Measurements from ENCODE around the gene APLP1. TPM values are rescaled to one million over a fixed set of nuclear protein-coding genes. Genes with fewer than 3 reads are reported as not detected.

Gene APLP1
- polyA plus RNA-seq, 1 experiment, result 11.4 TPM

DNA sequence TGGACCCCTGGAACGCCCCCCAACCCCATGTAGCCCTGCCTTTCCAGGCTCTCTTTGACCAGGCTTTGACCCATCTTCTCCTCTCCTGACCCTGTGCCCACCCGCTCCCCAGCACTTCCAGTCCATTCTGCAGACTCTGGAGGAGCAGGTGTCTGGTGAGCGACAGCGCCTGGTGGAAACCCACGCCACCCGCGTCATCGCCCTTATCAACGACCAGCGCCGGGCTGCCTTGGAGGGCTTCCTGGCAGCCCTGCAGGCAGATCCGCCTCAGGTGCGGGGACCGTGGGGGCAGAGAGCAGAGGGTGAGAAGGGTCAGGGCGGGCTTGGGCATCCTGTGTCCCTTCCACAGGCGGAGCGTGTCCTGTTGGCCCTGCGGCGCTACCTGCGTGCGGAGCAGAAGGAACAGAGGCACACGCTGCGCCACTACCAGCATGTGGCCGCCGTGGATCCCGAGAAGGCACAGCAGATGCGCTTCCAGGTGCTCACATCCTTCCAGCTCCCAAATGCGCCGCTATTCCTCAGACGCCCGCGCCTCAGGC is 6.1 kb downstream of the APLP1 start:
- ChIA-PET CTCF (interaction anchor here (0.6 kb wide), 2 partner anchors 19 to 75 kb away, joined by 3 read pairs; no protein-coding TSS in a partner anchor), POLR2A (no interaction called here)

DNA sequence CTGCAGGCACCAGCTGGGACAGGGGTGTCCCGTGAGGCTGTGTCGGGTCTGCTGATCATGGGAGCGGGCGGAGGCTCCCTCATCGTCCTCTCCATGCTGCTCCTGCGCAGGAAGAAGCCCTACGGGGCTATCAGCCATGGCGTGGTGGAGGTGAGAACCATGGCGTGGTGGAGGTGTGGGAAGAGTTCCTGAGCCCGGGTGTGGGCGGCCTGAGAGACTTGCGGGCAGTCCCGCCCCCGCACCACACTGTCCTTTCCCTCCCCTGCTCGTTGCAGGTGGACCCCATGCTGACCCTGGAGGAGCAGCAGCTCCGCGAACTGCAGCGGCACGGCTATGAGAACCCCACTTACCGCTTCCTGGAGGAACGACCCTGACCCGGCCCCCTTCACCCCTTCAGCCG is 10.7 kb downstream of the APLP1 start:
- DNase-seq (ENCODE audit: low read depth), result no peak
- no peaks in the 10 kb centered on the region for H3K36me3 ChIP-seq (ENCODE audit: control insufficient read depth, insufficient read depth, low read length)
- ChIA-PET CTCF (interaction anchor here (6.8 kb wide), 1 partner anchor 54 kb away, joined by 82 read pairs; no protein-coding TSS in a partner anchor), POLR2A (no interaction called here)
- TF ChIP-seq, protein P1, sequence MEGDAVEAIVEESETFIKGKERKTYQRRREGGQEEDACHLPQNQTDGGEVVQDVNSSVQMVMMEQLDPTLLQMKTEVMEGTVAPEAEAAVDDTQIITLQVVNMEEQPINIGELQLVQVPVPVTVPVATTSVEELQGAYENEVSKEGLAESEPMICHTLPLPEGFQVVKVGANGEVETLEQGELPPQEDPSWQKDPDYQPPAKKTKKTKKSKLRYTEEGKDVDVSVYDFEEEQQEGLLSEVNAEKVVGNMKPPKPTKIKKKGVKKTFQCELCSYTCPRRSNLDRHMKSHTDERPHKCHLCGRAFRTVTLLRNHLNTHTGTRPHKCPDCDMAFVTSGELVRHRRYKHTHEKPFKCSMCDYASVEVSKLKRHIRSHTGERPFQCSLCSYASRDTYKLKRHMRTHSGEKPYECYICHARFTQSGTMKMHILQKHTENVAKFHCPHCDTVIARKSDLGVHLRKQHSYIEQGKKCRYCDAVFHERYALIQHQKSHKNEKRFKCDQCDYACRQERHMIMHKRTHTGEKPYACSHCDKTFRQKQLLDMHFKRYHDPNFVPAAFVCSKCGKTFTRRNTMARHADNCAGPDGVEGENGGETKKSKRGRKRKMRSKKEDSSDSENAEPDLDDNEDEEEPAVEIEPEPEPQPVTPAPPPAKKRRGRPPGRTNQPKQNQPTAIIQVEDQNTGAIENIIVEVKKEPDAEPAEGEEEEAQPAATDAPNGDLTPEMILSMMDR (IDR thresholded peaks at IDR 0.05; ENCODE audit: insufficient read depth, low read depth, low read length), result no peak
- no peak overlapping the region for H3K4me3 ChIP-seq (ENCODE audit: low read depth, low read length)
- no peaks in the 10 kb centered on the region for H3K27me3 ChIP-seq (ENCODE audit: control insufficient read depth, insufficient read depth, low read length)

More for the DNA sequence above, 6.1 kb downstream of the APLP1 start:
- no peak for DNase-seq (ENCODE audit: low read depth)
- TF ChIP-seq, protein P1 (IDR thresholded peaks at IDR 0.05; ENCODE audit: insufficient read depth, low read depth, low read length), result no peak
- H3K4me3 ChIP-seq (ENCODE audit: low read depth, low read length), result no peak overlapping the region
- H3K27me3 ChIP-seq (ENCODE audit: control insufficient read depth, insufficient read depth, low read length), result no peaks in the 10 kb centered on the region
- no peaks in the 10 kb centered on the region for H3K36me3 ChIP-seq (ENCODE audit: control insufficient read depth, insufficient read depth, low read length)

DNA sequence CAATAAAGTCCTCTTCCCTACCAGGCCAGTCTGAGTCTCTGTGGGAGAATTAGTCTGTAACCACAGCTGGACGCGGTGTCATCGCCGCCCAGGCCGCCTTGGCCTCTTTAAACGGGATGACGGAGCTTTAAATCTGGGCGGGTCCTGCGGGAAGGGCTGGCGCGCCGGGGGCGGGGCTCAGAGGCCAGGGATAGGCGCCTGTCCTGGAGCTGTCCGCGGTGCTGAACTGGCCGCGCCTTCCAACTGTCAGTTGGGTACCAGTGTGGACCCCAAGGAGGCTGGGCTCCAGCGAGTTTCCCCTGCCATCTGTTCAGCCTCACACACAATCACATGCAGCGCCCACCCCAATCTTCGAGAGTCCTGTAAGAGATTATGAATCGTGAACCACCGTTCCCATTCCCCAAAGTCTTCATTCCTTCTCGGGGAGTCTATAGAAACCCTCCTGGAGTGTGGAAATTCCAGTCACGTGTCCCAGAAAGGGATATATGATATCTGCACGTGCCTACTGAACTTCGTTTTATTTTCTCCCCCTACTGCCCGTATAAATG is 11.5 kb downstream of the APLP1 start:
- Histone ChIP-seq H3K36me3 (ENCODE audit: control insufficient read depth, insufficient read depth, low read length) (no peaks in the 10 kb centered on the region), H3K4me3 (ENCODE audit: low read depth, low read length) (no peak overlapping the region), H3K27me3 (ENCODE audit: control insufficient read depth, insufficient read depth, low read length) (no peaks in the 10 kb centered on the region)
- TF ChIP-seq, protein P1 (IDR thresholded peaks at IDR 0.05; ENCODE audit: insufficient read depth, low read depth, low read length), result no peak
- ChIA-PET POLR2A (interaction anchor here (0.6 kb wide), 1 partner anchor 10 kb away, joined by 3 read pairs; no protein-coding TSS in a partner anchor), CTCF (interaction anchor here (1.0 to 6.8 kb wide), 2 partner anchors 10 to 53 kb away, joined by 6 to 82 read pairs; no protein-coding TSS in a partner anchor)
- DNase-seq (ENCODE audit: low read depth), result peak; percentile 62

DNA sequence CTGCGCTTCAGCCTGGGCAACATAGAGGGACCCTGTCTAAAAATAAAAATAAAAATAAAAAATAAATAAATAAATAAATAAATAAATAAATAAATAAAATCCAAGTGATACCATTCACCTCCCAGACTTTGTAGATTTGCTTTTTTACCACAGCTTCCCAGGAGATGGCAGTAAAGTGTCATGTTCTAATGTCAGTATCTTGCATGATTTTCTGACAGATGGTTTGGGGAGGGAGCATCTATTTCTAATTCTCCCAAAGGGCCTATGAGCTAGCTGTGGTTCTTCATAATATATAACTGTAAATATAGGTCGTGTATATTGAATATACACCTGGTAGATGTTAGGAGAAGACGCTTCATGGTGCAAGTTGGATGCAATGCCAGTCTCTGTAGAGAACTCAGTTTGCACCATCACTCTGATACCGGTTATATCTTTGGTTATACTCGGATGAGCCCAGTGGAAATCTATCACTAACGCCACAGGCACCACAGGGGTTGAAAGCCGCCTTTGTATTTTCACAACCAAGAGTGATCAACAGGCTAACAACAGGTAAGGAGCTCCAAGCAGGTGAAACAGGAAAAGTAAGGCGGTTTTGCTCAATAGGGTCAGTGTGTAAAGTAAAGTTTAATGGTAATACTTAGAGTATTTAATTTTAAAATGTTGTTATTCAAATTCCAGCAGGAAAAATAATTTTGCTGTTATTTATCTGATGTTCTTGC is 13.9 kb downstream of the APLP1 start:
- TF ChIP-seq, protein P1 (IDR thresholded peaks at IDR 0.05; ENCODE audit: insufficient read depth, low read depth, low read length), result peak; percentile 49
- POLR2A ChIA-PET, result no interaction called here
- CTCF ChIA-PET, result interaction anchor here (0.7 to 6.8 kb wide), 11 partner anchors 8 to 134 kb away, joined by 3 to 82 read pairs (median 4); partner anchors contain the start of genes ALKBH6, LIN37 and NFKBID

DNA sequence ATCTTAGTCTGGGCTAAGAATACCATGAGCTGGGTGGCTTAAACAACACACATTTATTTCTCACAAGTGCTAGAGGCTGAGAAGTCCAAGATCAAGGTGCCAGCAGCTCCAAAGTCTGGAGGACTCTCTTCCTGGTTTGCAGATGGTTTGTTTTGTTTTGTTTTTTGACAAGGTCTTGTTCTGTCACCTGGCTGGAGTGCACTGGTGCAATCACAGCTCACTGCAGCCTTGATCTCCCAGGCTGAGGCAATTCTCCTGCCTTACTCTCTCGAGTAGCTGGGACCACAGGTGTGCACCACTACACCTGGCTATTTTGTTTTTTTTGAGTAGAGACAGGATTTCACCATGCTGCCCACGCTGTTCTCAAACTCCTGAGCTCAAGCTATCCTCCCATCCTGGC is 15.5 kb downstream of the APLP1 start:
- CTCF ChIA-PET, result interaction anchor here (1.5 to 6.8 kb wide), 2 partner anchors 17 to 49 kb away, joined by 5 to 82 read pairs; partner anchors contain the start of gene NFKBID

More for the DNA sequence above, 13.9 kb downstream of the APLP1 start:
- no peak for DNase-seq (ENCODE audit: low read depth)
- H3K27me3 ChIP-seq (ENCODE audit: control insufficient read depth, insufficient read depth, low read length), result no peaks in the 10 kb centered on the region
- no peaks in the 10 kb centered on the region for H3K36me3 ChIP-seq (ENCODE audit: control insufficient read depth, insufficient read depth, low read length)
- H3K4me3 ChIP-seq (ENCODE audit: low read depth, low read length), result no peak overlapping the region

More for the DNA sequence above, 15.5 kb downstream of the APLP1 start:
- TF ChIP-seq, protein P1 (IDR thresholded peaks at IDR 0.05; ENCODE audit: insufficient read depth, low read depth, low read length), result no peak
- Histone ChIP-seq H3K4me3 (ENCODE audit: low read depth, low read length) (no peak overlapping the region), H3K36me3 (ENCODE audit: control insufficient read depth, insufficient read depth, low read length) (peaks cover 7% of the 10 kb centered on the region), H3K27me3 (ENCODE audit: control insufficient read depth, insufficient read depth, low read length) (no peaks in the 10 kb centered on the region)
- POLR2A ChIA-PET, result interaction anchor here (0.6 kb wide), 1 partner anchor 47 kb away, joined by 3 read pairs; no protein-coding TSS in a partner anchor
- no peak for DNase-seq (ENCODE audit: low read depth)

Data from BJ (cell line).